H1 (cell line): ENCODE results near the gene MEF2B. TPM values are rescaled to one million over a fixed set of nuclear protein-coding genes. Genes with fewer than 3 reads are reported as not detected.

Experiments
- CTCF ChIA-PET: fragments of 300-600 bp; sonication (Branson Sonifier 250); formaldehyde crosslinking; loops from one replicate; lab custom pipeline; 2021; ENCODE audit not compliant: partially characterized antibody; lab: Charles Lee
- POLR2A ChIA-PET: fragments of 300-600 bp; sonication (Branson Sonifier 250); formaldehyde crosslinking; loops from one replicate; lab custom pipeline; 2021; ENCODE audit warnings: inconsistent platforms; ENCODE audit not compliant: partially characterized antibody; lab: Charles Lee
- DNase-seq, 2 experiments: peaks; one replicate each; pipeline versions ENCODE4 v3.0.0 to v3.0.0-alpha.2; 2010 to 2022; ENCODE audit warnings: low spot score in 2 of 2, low read depth in 1 of 2, mixed read lengths in 1 of 2
- FAIRE-seq: peaks from 2 replicates; lab custom pipeline; 2011; peaks lifted over from hg19 to GRCh38; lab: Jason Lieb, UNC
- H2AFZ ChIP-seq: 2 replicates; pipeline ENCODE4 v1.8.1; 2012; ENCODE audit warnings: low read length, inconsistent platforms
- H2AK5ac ChIP-seq: 2 replicates; pipeline ENCODE4 v1.6.1; 2013; ENCODE audit warnings: low read depth, low read length
- H2BK120ac ChIP-seq: replicated peaks from 2 replicates; pipeline ENCODE3; 2013; ENCODE audit warnings: low read depth, low read length, inconsistent platforms
- H2BK12ac ChIP-seq: 2 replicates; pipeline ENCODE4 v1.6.1; 2013; ENCODE audit warnings: low read depth, low read length
- H2BK15ac ChIP-seq: 2 replicates; pipeline ENCODE4 v1.6.1; 2013; ENCODE audit warnings: low read length
- H2BK20ac ChIP-seq: 2 replicates; pipeline ENCODE4 v1.6.1; 2013; ENCODE audit warnings: low read length
- H2BK5ac ChIP-seq: 2 replicates; pipeline ENCODE4 v1.6.1; 2013; ENCODE audit warnings: low read depth, low read length
- H3K14ac ChIP-seq: 2 replicates; pipeline ENCODE4 v1.6.1; 2013; ENCODE audit warnings: inconsistent platforms; ENCODE audit not compliant: insufficient read length
- H3K18ac ChIP-seq: 2 replicates; pipeline ENCODE4 v1.6.1; 2013; ENCODE audit warnings: low read length; ENCODE audit errors: extremely low read depth
- H3K23ac ChIP-seq: 2 replicates; pipeline ENCODE4 v1.6.1; 2013; ENCODE audit warnings: inconsistent platforms; ENCODE audit not compliant: insufficient read length
- H3K23me2 ChIP-seq: 2 replicates; pipeline ENCODE4 v1.6.1; 2013; ENCODE audit warnings: low read depth, low read length
- H3K27ac ChIP-seq: 2 replicates; pipeline ENCODE4 v1.6.1; 2011; ENCODE audit warnings: low read depth, low read length, inconsistent platforms
- H3K27me3 ChIP-seq, 4 experiments: replicated peaks in 1 of 4; 1 replicate in 1 of 4; 2 replicates in 3 of 4; pipeline versions ENCODE4 v1.6.1 to v1.8.1; 2011 to 2013; ENCODE audit warnings: low read length in 3 of 4, mild to moderate bottlenecking in 3 of 4, inconsistent platforms in 2 of 4, mixed read lengths in 2 of 4, moderate library complexity in 1 of 4; ENCODE audit not compliant: control insufficient read depth in 3 of 4, insufficient read depth in 3 of 4; ENCODE audit errors: extremely low read depth in 1 of 4
- H3K36me3 ChIP-seq, 4 experiments: 2 replicates each; pipeline versions ENCODE4 v1.6.1 to v1.8.1; 2011 to 2013; ENCODE audit warnings: mild to moderate bottlenecking in 4 of 4, low read length in 3 of 4, moderate library complexity in 2 of 4, control low read depth in 1 of 4, inconsistent platforms in 1 of 4; ENCODE audit not compliant: insufficient read depth in 4 of 4, control insufficient read depth in 2 of 4
- H3K4ac ChIP-seq: replicated peaks from 2 replicates; pipeline ENCODE3; 2013; ENCODE audit warnings: low read length, low read depth, mixed read lengths, inconsistent platforms; ENCODE audit not compliant: insufficient read length
- H3K4me1 ChIP-seq, 4 experiments: replicated peaks in 1 of 4; 1 replicate in 1 of 4; 2 replicates in 3 of 4; pipeline versions ENCODE4 v1.6.1 to v1.8.1; 2011 to 2013; ENCODE audit warnings: low read length in 3 of 4, inconsistent platforms in 2 of 4, mixed read lengths in 1 of 4; ENCODE audit not compliant: insufficient read depth in 4 of 4, control insufficient read depth in 3 of 4
- H3K4me2 ChIP-seq, 2 experiments: 2 replicates each; pipeline versions ENCODE4 v1.6.1 to v1.8.1; 2011 to 2013; ENCODE audit warnings: low read depth in 2 of 2, low read length in 2 of 2, control low read depth in 1 of 2, inconsistent platforms in 1 of 2, mild to moderate bottlenecking in 1 of 2; ENCODE audit not compliant: insufficient read depth in 1 of 2
- H3K4me3 ChIP-seq, 4 experiments: fragments of 200-600, 300-600 bp in 1 of 4; sonication (generic), shearing (Covaris generic), sonication (Bioruptor Twin) in 1 of 4; 2 replicates each; pipeline versions ENCODE4 v1.5.1 to v1.8.1; 2011 to 2016; ENCODE audit warnings: low read length in 4 of 4, low read depth in 3 of 4, control low read depth in 2 of 4, inconsistent platforms in 2 of 4, mild to moderate bottlenecking in 2 of 4, mixed read lengths in 1 of 4, moderate library complexity in 1 of 4; ENCODE audit not compliant: insufficient read depth in 2 of 4; ENCODE audit errors: extremely low read depth in 1 of 4
- H3K56ac ChIP-seq: replicated peaks from 2 replicates; pipeline ENCODE3; 2013; ENCODE audit warnings: low read depth, mild to moderate bottlenecking, mixed read lengths, low read length, inconsistent platforms; ENCODE audit not compliant: insufficient read length
- H3K79me1 ChIP-seq: 2 replicates; pipeline ENCODE4 v1.6.1; 2013; ENCODE audit warnings: low read depth, low read length, control low read depth
- H3K79me2 ChIP-seq, 2 experiments: 2 replicates each; pipeline versions ENCODE4 v1.6.1 to v1.8.1; 2012 to 2013; ENCODE audit warnings: low read length in 2 of 2, mild to moderate bottlenecking in 2 of 2, inconsistent platforms in 1 of 2; ENCODE audit not compliant: insufficient read depth in 2 of 2, control insufficient read depth in 1 of 2
- H3K9ac ChIP-seq, 4 experiments: replicated peaks in 1 of 4; 1 replicate in 1 of 4; 2 replicates in 3 of 4; pipeline versions ENCODE4 v1.6.1 to v1.8.1; 2011 to 2013; ENCODE audit warnings: low read depth in 3 of 4, low read length in 3 of 4, control low read depth in 2 of 4, mild to moderate bottlenecking in 2 of 4, moderate library complexity in 2 of 4, inconsistent platforms in 1 of 4; ENCODE audit errors: extremely low read depth in 1 of 4
- H3K9me3 ChIP-seq, 2 experiments: 2 replicates each; pipeline versions ENCODE4 v1.6.1 to v1.8.1; 2012 to 2013; ENCODE audit warnings: mild to moderate bottlenecking in 2 of 2, moderate library complexity in 2 of 2, control low read depth in 1 of 2, inconsistent platforms in 1 of 2, low read depth in 1 of 2, low read length in 1 of 2, mixed read lengths in 1 of 2; ENCODE audit not compliant: insufficient read depth in 2 of 2
- H4K20me1 ChIP-seq, 2 experiments: replicated peaks in 1 of 2; 2 replicates each; pipeline versions ENCODE3 to v1.8.1; 2011 to 2013; ENCODE audit warnings: inconsistent platforms in 2 of 2, low read length in 2 of 2, mild to moderate bottlenecking in 1 of 2; ENCODE audit not compliant: insufficient read depth in 2 of 2, control insufficient read depth in 1 of 2
- H4K5ac ChIP-seq: 2 replicates; pipeline ENCODE4 v1.6.1; 2013; ENCODE audit warnings: low read length, low read depth, mixed read lengths, inconsistent platforms; ENCODE audit not compliant: insufficient read length
- H4K8ac ChIP-seq: 2 replicates; pipeline ENCODE4 v1.8.0; 2013; ENCODE audit warnings: mild to moderate bottlenecking, moderate library complexity, low read length, inconsistent platforms; ENCODE audit not compliant: insufficient read depth; ENCODE audit errors: extremely low read depth
- H4K91ac ChIP-seq: replicated peaks from 2 replicates; pipeline ENCODE3; 2013; ENCODE audit warnings: low read length, mixed read lengths, inconsistent platforms; ENCODE audit not compliant: insufficient read length
- CREB1 ChIP-seq: IDR thresholded peaks from 2 replicates; pipeline ENCODE4 v1.6.1; 2012; ENCODE audit warnings: inconsistent platforms
- EGR1 ChIP-seq: IDR thresholded peaks from 2 replicates; pipeline ENCODE4 v1.6.1; 2011; ENCODE audit warnings: low read depth, low read length, borderline replicate concordance
- GABPA ChIP-seq: IDR thresholded peaks from 2 replicates; pipeline ENCODE4 v1.6.1; 2011; ENCODE audit warnings: mild to moderate bottlenecking, low read length, moderate library complexity, borderline replicate concordance; ENCODE audit not compliant: insufficient read depth
- GTF2F1 ChIP-seq: IDR thresholded peaks from 2 replicates; pipeline ENCODE4 v1.6.1; 2012; ENCODE audit warnings: low read depth, low read length, improper control_type of control experiment, borderline replicate concordance
- JUND ChIP-seq: IDR thresholded peaks from 2 replicates; pipeline ENCODE4 v1.6.1; 2011; ENCODE audit warnings: mild to moderate bottlenecking, improper control_type of control experiment, low read length
- KDM1A ChIP-seq: fragments of 200-600, 300-600 bp; sonication (generic); IDR thresholded peaks from 2 replicates; pipeline ENCODE4 v1.7.1; 2016; ENCODE audit warnings: mild to moderate bottlenecking, low read length, borderline replicate concordance
- KDM5A ChIP-seq: fragments of 200-600 bp; IDR thresholded peaks from 2 replicates; pipeline ENCODE4 v1.7.1; 2012; ENCODE audit warnings: mild to moderate bottlenecking, low read length, inconsistent platforms, mixed read lengths
- MAFK ChIP-seq: IDR thresholded peaks from 2 replicates; pipeline ENCODE4 v1.6.1; 2012; ENCODE audit warnings: low read depth, mild to moderate bottlenecking, improper control_type of control experiment, low read length
- SIRT6 ChIP-seq: IDR thresholded peaks from one replicate; pipeline ENCODE4 v1.7.1; 2012; ENCODE audit warnings: low read length, inconsistent platforms
- SRF ChIP-seq: IDR thresholded peaks from 2 replicates; pipeline ENCODE4 v1.6.1; 2011; ENCODE audit warnings: mild to moderate bottlenecking, low read depth, low read length, moderate library complexity
- SUZ12 ChIP-seq: fragments of 200-600 bp; sonication (generic); IDR thresholded peaks from 2 replicates; pipeline ENCODE4 v1.6.1; 2012; ENCODE audit warnings: mild to moderate bottlenecking, inconsistent platforms, low read length, moderate library complexity, mixed read lengths
- TAF1 ChIP-seq: IDR thresholded peaks from 2 replicates; pipeline ENCODE4 v1.6.1; 2011; ENCODE audit warnings: mild to moderate bottlenecking, low read depth, low read length
- ZNF274 ChIP-seq: IDR thresholded peaks from 2 replicates; pipeline ENCODE4 v1.7.0; 2012; ENCODE audit warnings: low read length, borderline replicate concordance; ENCODE audit errors: extremely low read depth
- WGBS, 2 experiments: shearing (Covaris generic) in 1 of 2; methylation state at CpG; one replicate each; pipeline versions ENCODE4 v1.1.6 to v1.1.7; 2013 to 2015; ENCODE audit warnings: low lambda C conversion rate in 2 of 2, mixed read lengths in 2 of 2, inconsistent platforms in 1 of 2, low coverage in 1 of 2, missing lambda C conversion rate in 1 of 2; ENCODE audit not compliant: insufficient replicate concordance in 2 of 2, insufficient coverage in 1 of 2, insufficient read length in 1 of 2; ENCODE audit errors: extremely low coverage in 1 of 2, missing lambda C conversion rate in 1 of 2; 5-methylcytosine and 5-hydroxymethylcytosine counted together
- polyA plus RNA-seq, 7 experiments: library from polyadenylated mRNA; depleted of rRNA in 3 of 7; stranded (reverse) in 5 of 7; unstranded in 2 of 7; fragments of >200 nt in 5 of 7; fragments of 200-250 nt in 2 of 7; gene quantifications; 1 replicate in 5 of 7; 2 replicates in 1 of 7; 4 replicates in 1 of 7; pipeline versions ENCODE4 v1.2.1 to v1.2.3, GENCODE V29; 2011 to 2013; ENCODE audit warnings: missing spikeins in 2 of 7, mixed read lengths in 2 of 7
- total RNA-seq: library from RNA; stranded (reverse); fragmentation: NEBNext Ultra II Directional; extraction: Animal tissue kit (Norgen Biotek cat#: 25700); gene quantifications from 2 replicates; pipeline ENCODE4 v1.2.1, GENCODE V29; 2021
- TF ChIP-seq, protein P1 (sequence below): IDR thresholded peaks from 2 replicates; pipeline ENCODE4 v1.6.1; 2011; ENCODE audit warnings: low read depth, mild to moderate bottlenecking, low read length; ENCODE audit not compliant: insufficient read depth

Gene MEF2B
- total and polyA plus RNA-seq, 2 of the 8 experiments (the other 6 are each of a cell fraction or from before 2014, with no cell fraction given): 2.8 to 3.7 TPM

DNA sequence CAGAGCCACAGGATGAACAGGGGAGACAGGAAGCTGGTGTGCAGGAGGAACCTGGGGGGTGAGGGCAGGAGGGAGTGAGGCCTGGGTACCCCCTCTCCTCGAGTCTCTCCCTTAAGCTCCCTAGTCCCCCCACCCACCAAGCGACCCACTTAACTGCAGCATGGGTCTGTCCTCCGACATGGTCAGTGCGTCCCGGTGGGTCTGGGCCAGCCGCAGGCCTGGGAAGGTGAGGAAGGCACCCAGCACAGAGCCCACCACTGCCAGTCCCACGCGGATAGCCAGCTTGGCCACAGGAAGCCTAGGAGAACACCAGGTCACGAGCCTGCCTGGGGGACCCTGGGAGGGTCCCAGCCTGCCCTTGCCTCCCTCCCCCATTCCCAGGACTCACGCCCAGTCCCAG is 48.7 kb downstream of the MEF2B start:
- H4K5ac ChIP-seq: no peak overlapping the region
- H3K4me1 ChIP-seq: peaks cover 0 to 18% (median 13%) of the 10 kb centered on the region in 4 experiments; a peak in 6 of 7 replicates
- no peak for FAIRE-seq
- no peak overlapping the region for H2BK12ac ChIP-seq
- H2BK20ac ChIP-seq: no peak overlapping the region
- H3K9ac ChIP-seq: peak overlapping the region in 1 of 4 experiments; percentile 32; a peak in 1 of 7 replicates
- H2BK5ac ChIP-seq: 0 out of 2 replicates have a peak overlapping the region, but pooled peaks have one; percentile 93
- POLR2A ChIA-PET: interaction anchor here (0.7 to 3.3 kb wide), 7 partner anchors 9 to 70 kb away, joined by 3 to 22 read pairs (median 4); partner anchors contain the start of gene BORCS8
- peaks cover 0 to 14% (median 4%) of the 10 kb centered on the region in 4 experiments; a peak in 3 of 8 replicates for H3K36me3 ChIP-seq
- H4K20me1 ChIP-seq: peaks cover 0 to 2% of the 10 kb centered on the region in 2 experiments
- no peak overlapping the region for H3K56ac ChIP-seq
- H2BK15ac ChIP-seq: no peak overlapping the region
- 0 out of 2 replicates have a peak overlapping the region, but pooled peaks have one; percentile 27 for H3K18ac ChIP-seq
- no peak overlapping the region for H2AK5ac ChIP-seq
- no peak overlapping the region for H3K14ac ChIP-seq
- DNase-seq: no peak
- CTCF ChIA-PET: interaction anchor here (0.5 to 3.1 kb wide), 9 partner anchors 9 to 983 kb away, joined by 3 to 24 read pairs (median 7); no protein-coding TSS in a partner anchor
- no peaks in the 10 kb centered on the region for H3K79me1 ChIP-seq
- H3K79me2 ChIP-seq: no peaks in the 10 kb centered on the region
- peak overlapping the region in 1 of 2 experiments; percentile 88; a peak in 2 of 4 replicates for H3K4me2 ChIP-seq
- H3K4me3 ChIP-seq: peak overlapping the region in 2 of 4 experiments; percentile 40 to 58; a peak in 1 of 8 replicates
- no peak overlapping the region; the same call in 1 of the 2 replicates for H3K27ac ChIP-seq
- no peak overlapping the region for H4K8ac ChIP-seq
- H3K27me3 ChIP-seq: no peaks in the 10 kb centered on the region
- no peak overlapping the region for H3K23ac ChIP-seq
- H3K9me3 ChIP-seq: no peaks in the 10 kb centered on the region
- H3K4ac ChIP-seq: no peak overlapping the region
- no peak overlapping the region for H2BK120ac ChIP-seq
- H2AFZ ChIP-seq: no peak overlapping the region
- peaks cover 4% of the 10 kb centered on the region; the same call in 1 of the 2 replicates for H3K23me2 ChIP-seq
- no peak overlapping the region for H4K91ac ChIP-seq
- WGBS, 2 experiments: 91% methylated on average over 10 of the region's 10 CpGs; no CpG with 5 or more reads in 1 of the 2 experiments
- TF ChIP-seq SUZ12 (no peak), KDM5A (no peak), MAFK (no peak), ZNF274 (no peak), GABPA (no peak), EGR1 (no peak), KDM1A (no peak), GTF2F1 (no peak), SIRT6 (no peak), JUND (no peak), TAF1 (no peak), CREB1 (no peak), SRF (no peak)
- TF ChIP-seq, protein P1, sequence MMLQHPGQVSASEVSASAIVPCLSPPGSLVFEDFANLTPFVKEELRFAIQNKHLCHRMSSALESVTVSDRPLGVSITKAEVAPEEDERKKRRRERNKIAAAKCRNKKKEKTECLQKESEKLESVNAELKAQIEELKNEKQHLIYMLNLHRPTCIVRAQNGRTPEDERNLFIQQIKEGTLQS: no peak
